ENCODE measurements around the gene PROB1. TPM values are rescaled to one million over a fixed set of nuclear protein-coding genes. Genes with fewer than 3 reads are reported as not detected.

PROB1 gene
- total and polyA plus RNA-seq, 2 of the 13 experiments (the other 11 are each of a cell fraction or from before 2014, with no cell fraction given) = 0.69 to 1.1 TPM

- TF ChIP-seq, protein P1, sequence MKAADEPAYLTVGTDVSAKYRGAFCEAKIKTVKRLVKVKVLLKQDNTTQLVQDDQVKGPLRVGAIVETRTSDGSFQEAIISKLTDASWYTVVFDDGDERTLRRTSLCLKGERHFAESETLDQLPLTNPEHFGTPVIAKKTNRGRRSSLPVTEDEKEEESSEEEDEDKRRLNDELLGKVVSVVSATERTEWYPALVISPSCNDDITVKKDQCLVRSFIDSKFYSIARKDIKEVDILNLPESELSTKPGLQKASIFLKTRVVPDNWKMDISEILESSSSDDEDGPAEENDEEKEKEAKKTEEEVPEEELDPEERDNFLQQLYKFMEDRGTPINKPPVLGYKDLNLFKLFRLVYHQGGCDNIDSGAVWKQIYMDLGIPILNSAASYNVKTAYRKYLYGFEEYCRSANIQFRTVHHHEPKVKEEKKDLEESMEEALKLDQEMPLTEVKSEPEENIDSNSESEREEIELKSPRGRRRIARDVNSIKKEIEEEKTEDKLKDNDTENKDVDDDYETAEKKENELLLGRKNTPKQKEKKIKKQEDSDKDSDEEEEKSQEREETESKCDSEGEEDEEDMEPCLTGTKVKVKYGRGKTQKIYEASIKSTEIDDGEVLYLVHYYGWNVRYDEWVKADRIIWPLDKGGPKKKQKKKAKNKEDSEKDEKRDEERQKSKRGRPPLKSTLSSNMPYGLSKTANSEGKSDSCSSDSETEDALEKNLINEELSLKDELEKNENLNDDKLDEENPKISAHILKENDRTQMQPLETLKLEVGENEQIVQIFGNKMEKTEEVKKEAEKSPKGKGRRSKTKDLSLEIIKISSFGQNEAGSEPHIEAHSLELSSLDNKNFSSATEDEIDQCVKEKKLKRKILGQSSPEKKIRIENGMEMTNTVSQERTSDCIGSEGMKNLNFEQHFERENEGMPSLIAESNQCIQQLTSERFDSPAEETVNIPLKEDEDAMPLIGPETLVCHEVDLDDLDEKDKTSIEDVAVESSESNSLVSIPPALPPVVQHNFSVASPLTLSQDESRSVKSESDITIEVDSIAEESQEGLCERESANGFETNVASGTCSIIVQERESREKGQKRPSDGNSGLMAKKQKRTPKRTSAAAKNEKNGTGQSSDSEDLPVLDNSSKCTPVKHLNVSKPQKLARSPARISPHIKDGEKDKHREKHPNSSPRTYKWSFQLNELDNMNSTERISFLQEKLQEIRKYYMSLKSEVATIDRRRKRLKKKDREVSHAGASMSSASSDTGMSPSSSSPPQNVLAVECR (CRISPR knock-in tag; IDR thresholded peaks at IDR 0.05; ENCODE audit: borderline replicate concordance) = peak; percentile 91
- TF ChIP-seq TAF15 (IDR thresholded peaks at IDR 0.05; ENCODE audit: low read depth, low read length, poor library complexity, severe bottlenecking) (peak; percentile 36), NR2F2 (IDR thresholded peaks at IDR 0.05; ENCODE audit: borderline replicate concordance, low read depth) (no peak), PAX8 (CRISPR knock-in tag; IDR thresholded peaks at IDR 0.05; ENCODE audit: borderline replicate concordance) (no peak; the same call in 1 of the 2 replicates), ONECUT2 (CRISPR knock-in tag; IDR thresholded peaks at IDR 0.05) (no peak), NFE2L1 (CRISPR knock-in tag; IDR thresholded peaks at IDR 0.05; ENCODE audit: borderline replicate concordance) (no peak), U2AF2 (IDR thresholded peaks at IDR 0.05; ENCODE audit: low read depth, low read length) (0 out of 2 replicates have a peak, but pooled peaks have one; percentile 38), ZHX1 (CRISPR knock-in tag; IDR thresholded peaks at IDR 0.05; ENCODE audit: low read depth) (no peak), ZNF879 (CRISPR knock-in tag; IDR thresholded peaks at IDR 0.05) (0 out of 2 replicates have a peak, but pooled peaks have one; percentile 23), ATF1 (CRISPR knock-in tag; IDR thresholded peaks at IDR 0.05) (peak; percentile 70; the same call in 1 of the 2 replicates), TAF1 (CRISPR knock-in tag; IDR thresholded peaks at IDR 0.05) (peak; percentile 94), AHR (CRISPR knock-in tag; IDR thresholded peaks at IDR 0.05) (peak; percentile 68; the same call in 1 of the 2 replicates), POLR2A (IDR thresholded peaks at IDR 0.05; ENCODE audit: insufficient read depth in 1 of 2, low read depth in 2 of 2, low read length in 2 of 2) (peak; percentile 83 to 95), HOXA7 (CRISPR knock-in tag; IDR thresholded peaks at IDR 0.05) (no peak), RFX5 (IDR thresholded peaks at IDR 0.05; ENCODE audit: low read depth, low read length) (peak; percentile 24; the same call in 1 of the 2 replicates), IRF9 (CRISPR knock-in tag; IDR thresholded peaks at IDR 0.05; ENCODE audit: borderline replicate concordance) (peak; percentile 79; the same call in 1 of the 2 replicates), RFX3 (CRISPR knock-in tag; IDR thresholded peaks at IDR 0.05) (0 out of 2 replicates have a peak, but pooled peaks have one; percentile 5)
- TF ChIP-seq, protein P2, sequence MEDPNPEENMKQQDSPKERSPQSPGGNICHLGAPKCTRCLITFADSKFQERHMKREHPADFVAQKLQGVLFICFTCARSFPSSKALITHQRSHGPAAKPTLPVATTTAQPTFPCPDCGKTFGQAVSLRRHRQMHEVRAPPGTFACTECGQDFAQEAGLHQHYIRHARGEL (CRISPR knock-in tag; IDR thresholded peaks at IDR 0.05) = 0 out of 2 replicates have a peak, but pooled peaks have one; percentile 74
- TF ChIP-seq, protein P3, sequence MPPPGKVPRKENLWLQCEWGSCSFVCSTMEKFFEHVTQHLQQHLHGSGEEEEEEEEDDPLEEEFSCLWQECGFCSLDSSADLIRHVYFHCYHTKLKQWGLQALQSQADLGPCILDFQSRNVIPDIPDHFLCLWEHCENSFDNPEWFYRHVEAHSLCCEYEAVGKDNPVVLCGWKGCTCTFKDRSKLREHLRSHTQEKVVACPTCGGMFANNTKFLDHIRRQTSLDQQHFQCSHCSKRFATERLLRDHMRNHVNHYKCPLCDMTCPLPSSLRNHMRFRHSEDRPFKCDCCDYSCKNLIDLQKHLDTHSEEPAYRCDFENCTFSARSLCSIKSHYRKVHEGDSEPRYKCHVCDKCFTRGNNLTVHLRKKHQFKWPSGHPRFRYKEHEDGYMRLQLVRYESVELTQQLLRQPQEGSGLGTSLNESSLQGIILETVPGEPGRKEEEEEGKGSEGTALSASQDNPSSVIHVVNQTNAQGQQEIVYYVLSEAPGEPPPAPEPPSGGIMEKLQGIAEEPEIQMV (CRISPR knock-in tag; IDR thresholded peaks at IDR 0.05; ENCODE audit: low read depth) = peak; percentile 12; the same call in 1 of the 2 replicates
Measured at GRCh38 chr5:139341689-139342422, 53.0 kb downstream of the PROB1 start, which contains the start of gene PAIP2 (continued).
